PC-9 (cell line): Measurements from ENCODE around the gene PLAGL2. TPM values are rescaled to one million over a fixed set of nuclear protein-coding genes. Genes with fewer than 3 reads are reported as not detected.

Experiments used
- BruUV-seq: library from RNA; stranded (reverse); fragments of 400-500 nt; replicated peaks from 2 replicates; lab custom pipeline; 2021; lab: Mats Ljungman, UMichigan
- CTCF ChIA-PET: fragments of 300-600 bp; sonication (Branson Sonifier 250); formaldehyde crosslinking; loops from one replicate; lab custom pipeline; 2022; ENCODE audit warnings: antibody characterized with exemption; lab: Charles Lee
- POLR2A ChIA-PET: fragments of 300-600 bp; sonication (Branson Sonifier 250); formaldehyde crosslinking; loops from one replicate; lab custom pipeline; 2022; ENCODE audit warnings: antibody characterized with exemption; ENCODE audit not compliant: unreplicated experiment; lab: Charles Lee
- DNase-seq, 2 experiments: peaks; one replicate each; pipeline versions ENCODE4 v3.0.0 to v3.0.0-alpha.2; 2015 to 2022; ENCODE audit warnings: mixed read lengths in 1 of 2
- H2AFZ ChIP-seq: fragments of 200-600 bp; sonication (generic); 2 replicates; pipeline ENCODE4 v1.8.1; 2017; ENCODE audit warnings: antibody characterized with exemption
- H3F3A ChIP-seq: fragments of 200-600 bp; sonication (generic); 2 replicates; pipeline ENCODE4 v1.8.1; 2017; ENCODE audit warnings: antibody characterized with exemption, mild to moderate bottlenecking, low read depth; ENCODE audit not compliant: insufficient read depth
- H3K27ac ChIP-seq: fragments of 200-600 bp; sonication (generic); 2 replicates; pipeline ENCODE4 v1.6.1; 2016; ENCODE audit warnings: mixed run types
- H3K27me3 ChIP-seq: fragments of 200-600 bp; sonication (generic); 2 replicates; pipeline ENCODE4 v1.6.1; 2016; ENCODE audit warnings: low read depth, mixed run types; ENCODE audit not compliant: insufficient read depth
- H3K36me3 ChIP-seq: fragments of 200-600 bp; sonication (generic); 2 replicates; pipeline ENCODE4 v1.6.1; 2016; ENCODE audit warnings: low read depth, mixed run types
- H3K4me1 ChIP-seq: fragments of 200-600 bp; sonication (generic); replicated peaks from 2 replicates; pipeline ENCODE4 v1.6.1; 2016; ENCODE audit warnings: mixed run types; ENCODE audit not compliant: insufficient read depth
- H3K4me2 ChIP-seq: fragments of 200-600 bp; sonication (generic); 2 replicates; pipeline ENCODE4 v1.6.1; 2017; ENCODE audit warnings: mixed run types
- H3K4me3 ChIP-seq: fragments of 200-600 bp; sonication (generic); 2 replicates; pipeline ENCODE4 v1.6.1; 2016; ENCODE audit warnings: mixed run types
- H3K79me2 ChIP-seq: fragments of 200-600 bp; sonication (generic); 2 replicates; pipeline ENCODE4 v1.6.1; 2017; ENCODE audit warnings: low read depth, mixed run types
- H3K9me2 ChIP-seq: fragments of 200-600 bp; sonication (generic); 2 replicates; pipeline ENCODE4 v1.8.1; 2017; ENCODE audit warnings: mild to moderate bottlenecking; ENCODE audit not compliant: insufficient read depth
- H3K9me3 ChIP-seq: fragments of 200-600 bp; sonication (generic); 2 replicates; pipeline ENCODE4 v1.8.1; 2016; ENCODE audit warnings: low read depth; ENCODE audit not compliant: insufficient read depth
- H4K20me1 ChIP-seq: fragments of 200-600 bp; sonication (generic); 2 replicates; pipeline ENCODE4 v1.8.1; 2017; ENCODE audit not compliant: insufficient read depth
- EZH2 ChIP-seq: fragments of 200-600 bp; sonication (generic); IDR thresholded peaks from 2 replicates; pipeline ENCODE4 v1.8.0; 2017; ENCODE audit warnings: antibody characterized with exemption, low read depth
- intact Hi-C: fragments of 100-400 bp; cut with micrococcal nuclease; formaldehyde crosslinking; loops from one replicate; pipeline ENCODE4 v1.10.0; 2022; ENCODE audit not compliant: unreplicated experiment
- total RNA-seq: library from RNA; stranded (reverse); gene quantifications from 2 replicates; pipeline ENCODE4 v1.2.3, GENCODE V29; 2021
- TF ChIP-seq, protein P1 (sequence below): fragments of 200-600 bp; sonication (generic); conservative IDR thresholded peaks from 2 replicates; pipeline ENCODE4 v1.6.1; 2017; ENCODE audit warnings: mixed run types, antibody characterized with exemption, mild to moderate bottlenecking, moderate library complexity

Gene PLAGL2
- total RNA-seq, 1 experiment from 2014 or later: 23.8 TPM

DNA sequence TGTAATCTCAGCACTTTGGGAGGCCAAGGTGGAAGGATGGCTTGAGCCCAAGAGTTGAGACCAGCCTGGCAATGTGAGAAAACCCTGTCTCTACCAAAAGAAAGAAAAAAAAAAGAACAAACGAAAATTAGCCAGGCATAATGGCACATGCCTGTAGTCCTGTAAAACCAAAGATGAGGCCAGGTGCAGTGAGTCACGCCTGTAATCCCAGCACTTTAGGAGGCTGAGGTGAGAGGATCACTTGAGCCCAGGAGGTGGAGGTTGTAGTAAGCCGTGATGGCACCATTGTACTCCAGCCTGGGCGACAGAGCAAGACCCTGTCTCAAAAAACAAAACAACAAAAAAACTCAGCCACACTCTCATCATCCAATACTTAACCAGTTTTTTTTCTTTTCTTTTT lies 37.4 kb upstream of the PLAGL2 start:
- intact Hi-C loops: no loop called here
- H3K9me2 ChIP-seq: no peaks in the 10 kb centered on the region

GRCh38 chr20:32244150-32244823 lies 36.7 kb upstream of the PLAGL2 start:
- Histone ChIP-seq H3K9me2 (no peaks in the 10 kb centered on the region), H3K79me2 (no peaks in the 10 kb centered on the region), H3K4me1 (peaks cover 22% of the 10 kb centered on the region), H3K9me3 (no peaks in the 10 kb centered on the region), H3F3A (peaks cover 13% of the 10 kb centered on the region), H2AFZ (no peak overlapping the region), H3K36me3 (no peaks in the 10 kb centered on the region), H4K20me1 (no peaks in the 10 kb centered on the region), H3K4me2 (no peak overlapping the region), H3K4me3 (no peak overlapping the region), H3K27me3 (no peaks in the 10 kb centered on the region), H3K27ac (no peak overlapping the region)
- intact Hi-C loops: no loop called here
- TF ChIP-seq EZH2: no peak
- TF ChIP-seq, protein P1, sequence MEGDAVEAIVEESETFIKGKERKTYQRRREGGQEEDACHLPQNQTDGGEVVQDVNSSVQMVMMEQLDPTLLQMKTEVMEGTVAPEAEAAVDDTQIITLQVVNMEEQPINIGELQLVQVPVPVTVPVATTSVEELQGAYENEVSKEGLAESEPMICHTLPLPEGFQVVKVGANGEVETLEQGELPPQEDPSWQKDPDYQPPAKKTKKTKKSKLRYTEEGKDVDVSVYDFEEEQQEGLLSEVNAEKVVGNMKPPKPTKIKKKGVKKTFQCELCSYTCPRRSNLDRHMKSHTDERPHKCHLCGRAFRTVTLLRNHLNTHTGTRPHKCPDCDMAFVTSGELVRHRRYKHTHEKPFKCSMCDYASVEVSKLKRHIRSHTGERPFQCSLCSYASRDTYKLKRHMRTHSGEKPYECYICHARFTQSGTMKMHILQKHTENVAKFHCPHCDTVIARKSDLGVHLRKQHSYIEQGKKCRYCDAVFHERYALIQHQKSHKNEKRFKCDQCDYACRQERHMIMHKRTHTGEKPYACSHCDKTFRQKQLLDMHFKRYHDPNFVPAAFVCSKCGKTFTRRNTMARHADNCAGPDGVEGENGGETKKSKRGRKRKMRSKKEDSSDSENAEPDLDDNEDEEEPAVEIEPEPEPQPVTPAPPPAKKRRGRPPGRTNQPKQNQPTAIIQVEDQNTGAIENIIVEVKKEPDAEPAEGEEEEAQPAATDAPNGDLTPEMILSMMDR: no peak
- BruUV-seq: no TSS peak
- DNase-seq: no peak
- ChIA-PET POLR2A (no interaction called here), CTCF (no interaction called here)

More for the DNA sequence above, 37.4 kb upstream of the PLAGL2 start:
- Histone ChIP-seq H3F3A (peaks cover 12% of the 10 kb centered on the region), H3K27me3 (no peaks in the 10 kb centered on the region), H4K20me1 (no peaks in the 10 kb centered on the region), H3K4me2 (no peak overlapping the region), H2AFZ (no peak overlapping the region), H3K36me3 (no peaks in the 10 kb centered on the region), H3K4me1 (peaks cover 15% of the 10 kb centered on the region), H3K9me3 (no peaks in the 10 kb centered on the region), H3K79me2 (no peaks in the 10 kb centered on the region), H3K27ac (no peak overlapping the region), H3K4me3 (no peak overlapping the region)
- no peak for DNase-seq
- POLR2A ChIA-PET: no interaction called here
- CTCF ChIA-PET: no interaction called here
- TF ChIP-seq, protein P1: no peak
- no peak for TF ChIP-seq EZH2
- no TSS peak for BruUV-seq

DNA sequence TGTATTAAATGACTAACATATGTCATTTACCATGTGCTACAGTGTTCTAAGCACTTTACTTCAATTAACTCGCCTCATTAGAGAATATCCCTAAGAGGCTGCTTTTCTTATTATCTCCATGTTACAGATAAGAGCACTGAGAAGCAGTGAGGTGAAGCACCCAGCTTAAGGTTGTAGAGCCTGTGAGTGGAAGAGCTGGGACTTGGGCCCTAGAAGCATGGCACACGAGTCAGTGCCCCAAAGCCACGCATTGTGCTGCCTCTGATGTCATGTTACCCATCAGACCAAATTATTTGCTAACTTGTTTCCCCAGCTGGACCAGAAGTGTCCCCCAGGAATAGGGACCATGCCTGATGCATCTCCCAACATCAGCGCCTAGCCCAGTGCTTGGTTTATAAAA lies 34.3 kb upstream of the PLAGL2 start:
- Histone ChIP-seq H3K36me3 (no peaks in the 10 kb centered on the region), H3K9me3 (no peaks in the 10 kb centered on the region), H3K27me3 (no peaks in the 10 kb centered on the region), H3K27ac (no peak overlapping the region), H3K4me3 (no peak overlapping the region), H3K79me2 (no peaks in the 10 kb centered on the region), H3K4me1 (peaks cover 22% of the 10 kb centered on the region), H3K4me2 (no peak overlapping the region), H3K9me2 (no peaks in the 10 kb centered on the region), H2AFZ (no peak overlapping the region), H3F3A (peaks cover 13% of the 10 kb centered on the region), H4K20me1 (no peaks in the 10 kb centered on the region)
- BruUV-seq: no TSS peak
- POLR2A ChIA-PET: no interaction called here
- CTCF ChIA-PET: no interaction called here
- no peak for DNase-seq
- intact Hi-C loops: no loop called here
- no peak for TF ChIP-seq EZH2
- TF ChIP-seq, protein P1: no peak
